ENCODE results near the gene PCMTD2. TPM values are rescaled to one million over a fixed set of nuclear protein-coding genes. Genes with fewer than 3 reads are reported as not detected.
A peak's percentile ranks its signal among the peaks of the same experiment; 100 is the strongest.

Gene PCMTD2
- total and polyA plus RNA-seq, 3 experiments from 2014 or later = 36.8 to 58.8 (median 37.4) TPM

DNA sequence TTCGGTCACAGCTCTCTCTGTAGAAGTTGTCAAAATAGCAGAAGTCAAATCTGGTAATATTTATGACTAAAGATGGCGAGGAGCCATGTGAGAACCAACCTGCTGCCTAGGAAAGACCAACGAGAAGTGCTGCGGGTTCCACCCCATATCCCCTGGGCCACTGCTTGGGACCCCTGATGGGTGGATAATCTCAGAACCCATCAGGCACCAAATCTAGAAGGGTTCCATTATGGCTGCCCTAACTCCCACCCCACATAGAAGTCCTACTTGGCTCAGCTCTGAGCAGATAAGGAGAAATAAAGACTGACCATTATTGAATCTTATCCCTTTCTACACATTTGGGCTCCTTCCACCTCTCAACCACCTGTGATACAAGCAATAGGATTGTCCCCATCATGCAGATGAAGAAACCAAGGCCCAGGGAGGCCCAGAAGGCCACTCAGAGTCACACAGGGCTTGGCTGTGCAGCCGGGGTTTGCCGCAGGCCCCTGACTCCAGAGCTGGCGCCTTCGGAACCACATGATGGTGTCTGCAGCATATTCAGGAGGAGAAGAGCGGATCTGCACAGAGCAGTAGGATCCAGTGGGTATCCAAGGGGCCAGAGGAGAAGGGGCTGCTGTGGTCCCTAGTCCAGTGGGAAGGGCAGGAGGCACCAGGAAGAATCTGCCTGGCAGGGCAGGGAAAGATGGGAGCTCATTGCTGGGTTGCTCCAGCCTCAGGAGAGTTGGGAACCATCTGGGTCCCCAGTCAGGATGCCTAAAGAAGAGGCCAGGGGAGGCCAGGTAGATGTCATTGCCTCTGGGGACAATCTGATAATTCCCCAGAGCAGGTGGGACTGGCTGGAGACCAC lies 9.6 kb upstream of the PCMTD2 start:
- Mint-ChIP-seq H3K36me3 (no peaks in the 10 kb centered on the region), H3K27ac (no peak overlapping the region), H3K4me3 (no peak overlapping the region), H3K9me3 (no peaks in the 10 kb centered on the region), H3K27me3 (peaks cover 17 to 43% of the 10 kb centered on the region in 2 donors), H3K4me1 (peaks cover 0 to 4% (median 1%) of the 10 kb centered on the region in 3 donors)
- Histone ChIP-seq H3K27me3 (ENCODE audit: insufficient read depth, low read length, poor library complexity, severe bottlenecking) (no peaks in the 10 kb centered on the region), H3K4me1 (ENCODE audit: insufficient read depth, low read length) (no peaks in the 10 kb centered on the region), H3K36me3 (ENCODE audit: insufficient read depth, low read length) (no peaks in the 10 kb centered on the region), H3K9me3 (ENCODE audit: low read length) (no peaks in the 10 kb centered on the region), H3K27ac (ENCODE audit: low read depth, low read length) (no peak overlapping the region), H3K4me3 (ENCODE audit: low read length) (no peak overlapping the region)
- ChIA-PET CTCF (no interaction called here), POLR2A (no interaction called here)
- DNase-seq = no peak

DNA sequence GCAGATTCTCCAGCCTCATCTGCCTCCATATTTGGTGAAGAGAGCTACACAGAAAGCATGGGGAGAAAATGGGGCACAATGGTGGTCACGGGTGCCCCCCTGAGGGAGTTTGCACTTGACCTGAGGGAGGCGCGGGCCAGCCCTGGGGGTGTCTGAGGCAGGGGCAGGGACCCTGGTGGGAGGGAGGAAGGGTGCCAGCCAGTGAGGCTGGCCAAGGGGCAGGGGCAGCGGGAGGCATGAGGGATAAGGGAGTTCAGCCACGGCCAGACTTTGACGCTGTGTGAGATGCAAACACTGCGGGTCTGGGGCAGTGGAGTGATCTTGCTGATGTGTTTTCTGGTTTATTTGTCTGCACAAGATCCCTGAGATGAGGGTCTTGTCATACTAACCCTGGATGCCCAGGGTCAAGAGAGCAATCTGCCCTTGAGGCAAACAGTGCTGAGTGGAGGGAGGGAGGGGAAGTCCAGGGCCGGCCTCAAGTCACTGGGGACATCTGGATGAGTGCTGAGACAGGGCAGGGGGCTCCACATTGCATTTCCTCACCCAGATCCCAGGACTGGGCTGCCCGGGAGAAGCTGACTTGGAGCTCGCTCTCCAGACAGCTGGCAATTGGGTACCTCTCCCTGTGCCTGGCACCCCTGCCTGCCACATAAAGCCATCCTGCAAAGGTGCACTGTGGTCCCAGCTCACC lies 8.8 kb upstream of the PCMTD2 start:
- no peak overlapping the region for H3K4me3 ChIP-seq (ENCODE audit: low read length)
- H3K27ac Mint-ChIP-seq = peak overlapping the region in 1 of 8 donors; percentile 89
- ChIA-PET CTCF (no interaction called here), POLR2A (no interaction called here)
- DNase-seq = no peak
- H3K4me1 Mint-ChIP-seq = peaks cover 0 to 4% (median 1%) of the 10 kb centered on the region in 3 donors
- H3K4me3 Mint-ChIP-seq = no peak overlapping the region
- no peaks in the 10 kb centered on the region for H3K4me1 ChIP-seq (ENCODE audit: insufficient read depth, low read length)
- H3K9me3 Mint-ChIP-seq = no peaks in the 10 kb centered on the region
- H3K36me3 ChIP-seq (ENCODE audit: insufficient read depth, low read length) = no peaks in the 10 kb centered on the region
- H3K9me3 ChIP-seq (ENCODE audit: low read length) = no peaks in the 10 kb centered on the region
- H3K36me3 Mint-ChIP-seq = no peaks in the 10 kb centered on the region
- H3K27ac ChIP-seq (ENCODE audit: low read depth, low read length) = no peak overlapping the region
- no peaks in the 10 kb centered on the region for H3K27me3 ChIP-seq (ENCODE audit: insufficient read depth, low read length, poor library complexity, severe bottlenecking)
- H3K27me3 Mint-ChIP-seq = peaks cover 22 to 44% of the 10 kb centered on the region in 2 donors

DNA sequence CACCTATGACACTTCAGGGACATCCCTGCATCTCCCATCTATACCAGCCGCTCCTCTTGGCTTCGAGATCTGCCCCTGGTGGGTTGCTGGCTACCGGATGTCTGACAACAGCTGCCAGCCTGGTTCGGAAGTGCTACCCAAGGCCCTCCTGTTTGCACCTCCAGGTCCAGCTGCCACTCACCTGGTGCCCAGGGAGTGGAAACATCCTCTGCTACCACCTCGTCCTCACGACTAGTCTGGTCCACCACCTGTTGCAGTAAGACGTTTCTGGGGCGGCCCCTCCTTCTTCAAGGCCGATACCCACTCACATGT lies 8.3 kb upstream of the PCMTD2 start:
- H3K4me1 ChIP-seq (ENCODE audit: insufficient read depth, low read length) = no peaks in the 10 kb centered on the region
- Mint-ChIP-seq H3K4me3 (no peak overlapping the region), H3K4me1 (peaks cover 0 to 4% (median 1%) of the 10 kb centered on the region in 3 donors), H3K27me3 (peaks cover 23 to 47% of the 10 kb centered on the region in 2 donors), H3K36me3 (no peaks in the 10 kb centered on the region), H3K27ac (no peak overlapping the region), H3K9me3 (no peaks in the 10 kb centered on the region)
- ChIA-PET POLR2A (no interaction called here), CTCF (no interaction called here)
- H3K4me3 ChIP-seq (ENCODE audit: low read length) = no peak overlapping the region
- H3K27me3 ChIP-seq (ENCODE audit: insufficient read depth, low read length, poor library complexity, severe bottlenecking) = no peaks in the 10 kb centered on the region
- DNase-seq = no peak
- H3K36me3 ChIP-seq (ENCODE audit: insufficient read depth, low read length) = no peaks in the 10 kb centered on the region
- H3K9me3 ChIP-seq (ENCODE audit: low read length) = no peaks in the 10 kb centered on the region
- H3K27ac ChIP-seq (ENCODE audit: low read depth, low read length) = no peak overlapping the region

DNA sequence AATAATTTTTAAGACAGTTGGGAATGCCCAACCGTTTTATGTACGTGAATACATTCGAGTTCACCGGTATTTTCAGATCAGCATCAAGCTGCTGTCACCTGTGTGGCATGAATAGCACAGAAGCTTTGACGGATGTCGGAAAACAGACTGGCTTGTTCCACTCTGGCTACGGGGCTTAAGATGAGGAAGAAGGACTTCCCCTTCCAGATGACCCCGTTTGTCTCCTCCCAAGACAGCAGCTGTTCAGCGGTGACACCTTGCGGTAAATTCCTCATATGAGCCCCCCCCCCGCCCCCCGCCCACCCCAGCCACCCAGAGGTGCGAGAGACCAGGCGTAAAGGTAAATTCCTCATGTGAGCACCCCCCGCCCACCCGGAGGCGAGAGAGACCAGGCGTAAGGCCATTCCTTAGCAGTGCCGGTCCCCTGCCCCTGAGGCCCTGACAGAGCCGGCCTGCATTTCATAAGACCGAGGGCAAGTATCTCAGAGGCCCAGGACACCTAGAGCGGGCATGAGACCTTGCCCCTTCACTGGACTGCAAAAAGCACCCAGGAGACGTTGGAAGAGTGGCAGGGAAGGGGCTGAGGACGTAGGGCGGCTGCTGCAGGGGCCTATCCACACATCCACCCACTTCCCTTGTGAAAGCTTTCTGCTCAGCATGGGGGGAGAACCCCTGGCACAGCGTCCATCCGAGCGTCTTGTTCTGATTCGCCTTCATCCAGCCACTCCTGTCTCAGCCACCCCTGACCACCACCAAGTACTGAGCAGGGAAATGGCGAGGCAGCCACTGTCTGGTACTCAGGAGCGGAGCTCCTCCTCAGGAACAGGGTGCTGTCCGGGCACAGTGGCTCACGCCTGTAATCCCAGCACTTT lies 7.3 kb upstream of the PCMTD2 start:
- no peak overlapping the region for H3K27ac ChIP-seq (ENCODE audit: low read depth, low read length)
- no peaks in the 10 kb centered on the region for H3K27me3 ChIP-seq (ENCODE audit: insufficient read depth, low read length, poor library complexity, severe bottlenecking)
- H3K9me3 ChIP-seq (ENCODE audit: low read length) = no peaks in the 10 kb centered on the region
- H3K4me1 Mint-ChIP-seq = peaks cover 0 to 4% (median 1%) of the 10 kb centered on the region in 3 donors
- H3K36me3 ChIP-seq (ENCODE audit: insufficient read depth, low read length) = no peaks in the 10 kb centered on the region
- DNase-seq = no peak
- ChIA-PET POLR2A (no interaction called here), CTCF (no interaction called here)
- H3K9me3 Mint-ChIP-seq = no peaks in the 10 kb centered on the region
- H3K4me1 ChIP-seq (ENCODE audit: insufficient read depth, low read length) = no peaks in the 10 kb centered on the region
- H3K27me3 Mint-ChIP-seq = peaks cover 30 to 53% of the 10 kb centered on the region in 2 donors
- H3K36me3 Mint-ChIP-seq = no peaks in the 10 kb centered on the region
- H3K4me3 Mint-ChIP-seq = no peak overlapping the region
- peak overlapping the region in 1 of 8 donors; percentile 58 for H3K27ac Mint-ChIP-seq
- no peak overlapping the region for H3K4me3 ChIP-seq (ENCODE audit: low read length)

DNA sequence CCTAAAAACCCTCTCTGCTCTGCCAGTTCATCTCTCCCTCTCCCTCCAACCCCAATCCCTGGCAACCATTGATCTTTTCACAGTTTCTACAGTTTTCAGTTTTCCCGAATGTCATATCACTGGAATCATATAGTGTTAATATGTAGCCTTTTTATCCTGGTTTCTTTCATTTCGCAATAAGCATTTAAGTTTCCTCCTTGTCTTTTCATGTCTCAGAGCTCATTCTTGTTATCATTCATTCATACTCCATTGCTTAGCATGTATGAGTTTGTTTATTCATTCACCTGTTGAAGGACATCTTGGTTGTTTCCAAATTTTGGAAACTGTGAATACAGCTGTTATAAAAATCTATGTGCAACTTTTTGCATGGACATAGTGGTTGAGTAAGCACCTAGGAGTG lies 5.5 kb upstream of the PCMTD2 start:
- Histone ChIP-seq H3K9me3 (ENCODE audit: low read length) (no peaks in the 10 kb centered on the region), H3K27ac (ENCODE audit: low read depth, low read length) (no peak overlapping the region), H3K4me1 (ENCODE audit: insufficient read depth, low read length) (peaks cover 5% of the 10 kb centered on the region), H3K4me3 (ENCODE audit: low read length) (no peak overlapping the region), H3K36me3 (ENCODE audit: insufficient read depth, low read length) (no peaks in the 10 kb centered on the region), H3K27me3 (ENCODE audit: insufficient read depth, low read length, poor library complexity, severe bottlenecking) (no peaks in the 10 kb centered on the region)
- Mint-ChIP-seq H3K4me3 (no peak overlapping the region), H3K9me3 (no peaks in the 10 kb centered on the region), H3K27ac (no peak overlapping the region), H3K27me3 (peaks cover 27 to 44% of the 10 kb centered on the region in 2 donors), H3K4me1 (peaks cover 6 to 9% (median 8%) of the 10 kb centered on the region in 3 donors), H3K36me3 (no peaks in the 10 kb centered on the region)
- no peak for DNase-seq
- ChIA-PET POLR2A (no interaction called here), CTCF (no interaction called here)

DNA sequence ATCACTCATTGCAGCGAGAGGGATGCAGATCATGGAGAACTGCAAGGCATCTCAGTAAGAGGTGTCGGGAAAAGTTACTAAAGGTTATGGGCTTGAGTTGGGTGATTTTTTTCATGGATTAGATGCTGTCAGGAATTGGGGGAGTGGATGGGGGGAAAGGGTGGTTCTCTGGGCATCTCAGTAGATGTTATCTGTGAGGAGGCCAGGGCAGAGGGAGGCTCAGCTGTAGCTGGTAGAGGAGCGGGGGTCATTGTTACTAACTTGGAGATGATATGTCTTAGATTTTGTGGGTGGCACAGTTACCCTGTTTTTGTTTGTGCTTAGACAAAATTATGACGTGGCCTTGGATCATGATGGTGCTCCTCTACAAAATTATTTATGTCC lies 2.6 kb upstream of the PCMTD2 start:
- H3K4me3 ChIP-seq (ENCODE audit: low read length) = no peak overlapping the region
- H3K27me3 Mint-ChIP-seq = peaks cover 24% of the 10 kb centered on the region in 2 donors
- peaks cover 26% of the 10 kb centered on the region for H3K4me1 ChIP-seq (ENCODE audit: insufficient read depth, low read length)
- no peaks in the 10 kb centered on the region for H3K9me3 Mint-ChIP-seq
- no peak overlapping the region for H3K27ac ChIP-seq (ENCODE audit: low read depth, low read length)
- no peaks in the 10 kb centered on the region for H3K36me3 ChIP-seq (ENCODE audit: insufficient read depth, low read length)
- ChIA-PET POLR2A (no interaction called here), CTCF (no interaction called here)
- no peaks in the 10 kb centered on the region for H3K27me3 ChIP-seq (ENCODE audit: insufficient read depth, low read length, poor library complexity, severe bottlenecking)
- H3K36me3 Mint-ChIP-seq = peaks cover 0 to 8% (median 0%) of the 10 kb centered on the region in 3 donors
- peaks cover 26 to 30% (median 28%) of the 10 kb centered on the region in 3 donors for H3K4me1 Mint-ChIP-seq
- H3K27ac Mint-ChIP-seq = peak overlapping the region in 1 of 8 donors; percentile 82
- no peaks in the 10 kb centered on the region for H3K9me3 ChIP-seq (ENCODE audit: low read length)
- peak overlapping the region in 1 of 7 donors; percentile 91 for H3K4me3 Mint-ChIP-seq
- DNase-seq = no peak

DNA sequence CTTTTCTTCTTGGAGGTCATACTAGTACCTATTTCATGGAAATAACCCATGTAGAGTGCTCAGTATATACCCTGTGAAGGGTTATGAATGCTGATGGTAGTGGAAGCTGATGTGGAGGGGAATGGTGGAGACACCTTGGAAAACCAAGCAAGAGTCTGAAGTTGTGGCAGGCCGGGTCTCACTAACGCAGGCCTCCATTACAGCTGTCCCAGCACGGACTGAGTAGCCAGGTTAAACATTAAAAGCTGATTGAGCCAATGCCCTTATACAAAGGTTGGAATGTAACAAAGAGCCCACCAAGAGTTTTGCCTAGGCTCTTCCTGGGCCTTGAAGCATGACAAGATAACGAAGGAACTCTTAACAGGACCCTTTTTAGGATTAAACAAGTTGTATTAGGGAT lies 2.1 kb upstream of the PCMTD2 start:
- ChIA-PET CTCF (no interaction called here), POLR2A (no interaction called here)
- Mint-ChIP-seq H3K27me3 (peaks cover 24% of the 10 kb centered on the region in 2 donors), H3K9me3 (no peaks in the 10 kb centered on the region), H3K4me3 (peak overlapping the region in 2 of 7 donors; percentile 83 to 91), H3K36me3 (peaks cover 0 to 8% (median 0%) of the 10 kb centered on the region in 3 donors), H3K27ac (peak overlapping the region in 1 of 8 donors; percentile 82), H3K4me1 (peaks cover 31 to 34% (median 32%) of the 10 kb centered on the region in 3 donors)
- DNase-seq = no peak
- no peaks in the 10 kb centered on the region for H3K36me3 ChIP-seq (ENCODE audit: insufficient read depth, low read length)
- H3K4me1 ChIP-seq (ENCODE audit: insufficient read depth, low read length) = peaks cover 31% of the 10 kb centered on the region
- H3K4me3 ChIP-seq (ENCODE audit: low read length) = no peak overlapping the region
- no peaks in the 10 kb centered on the region for H3K27me3 ChIP-seq (ENCODE audit: insufficient read depth, low read length, poor library complexity, severe bottlenecking)
- no peak overlapping the region for H3K27ac ChIP-seq (ENCODE audit: low read depth, low read length)
- no peaks in the 10 kb centered on the region for H3K9me3 ChIP-seq (ENCODE audit: low read length)

DNA sequence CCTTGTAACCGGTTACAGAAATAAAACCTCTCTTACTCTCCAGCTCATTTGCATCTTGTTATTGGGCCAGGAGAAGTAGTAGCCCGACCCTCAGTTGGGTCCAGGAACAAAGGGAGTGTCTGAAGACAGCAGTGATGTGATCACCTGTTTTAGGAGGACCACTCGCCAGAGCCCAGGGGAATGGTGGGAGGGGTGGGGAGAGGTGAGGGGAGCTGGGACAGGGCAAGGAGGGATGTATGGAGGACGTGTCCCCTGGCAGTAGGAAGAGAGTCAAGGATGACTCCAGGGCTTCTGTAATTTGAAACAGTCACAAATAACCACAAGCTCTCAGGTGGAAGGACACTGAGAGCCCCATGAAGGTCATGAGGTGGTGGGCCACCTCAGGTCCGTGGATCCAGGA lies 1.4 kb upstream of the PCMTD2 start:
- Histone ChIP-seq H3K4me3 (ENCODE audit: low read length) (no peak overlapping the region), H3K9me3 (ENCODE audit: low read length) (no peaks in the 10 kb centered on the region), H3K4me1 (ENCODE audit: insufficient read depth, low read length) (peaks cover 38% of the 10 kb centered on the region), H3K36me3 (ENCODE audit: insufficient read depth, low read length) (no peaks in the 10 kb centered on the region), H3K27ac (ENCODE audit: low read depth, low read length) (no peak overlapping the region), H3K27me3 (ENCODE audit: insufficient read depth, low read length, poor library complexity, severe bottlenecking) (no peaks in the 10 kb centered on the region)
- ChIA-PET POLR2A (no interaction called here), CTCF (no interaction called here)
- Mint-ChIP-seq H3K27ac (peak overlapping the region in 4 of 8 donors; percentile 29 to 87 (median 84)), H3K4me3 (peak overlapping the region; percentile 55 to 91 (median 80)), H3K9me3 (no peaks in the 10 kb centered on the region), H3K36me3 (peaks cover 0 to 14% (median 0%) of the 10 kb centered on the region in 3 donors), H3K27me3 (peaks cover 20 to 24% of the 10 kb centered on the region in 2 donors), H3K4me1 (peaks cover 38 to 41% (median 39%) of the 10 kb centered on the region in 3 donors)
- no peak for DNase-seq
